Peyer's patch (tissue), 4 donors: Measurements from ENCODE around the gene PASK.

Experiments
- POLR2A ChIP-seq, 2 donors: fragments of 450-650 bp; IDR thresholded peaks; one replicate each; pipeline ENCODE4 v1.5.1; 2017; ENCODE audit warnings: antibody characterized with exemption in 2 of 2, mild to moderate bottlenecking in 2 of 2, moderate library complexity in 2 of 2
- TF ChIP-seq, protein P1 (sequence below), 6 experiments: fragments of 450-650 bp in 4 of 6; fragments of 200-600 bp in 2 of 6; sonication (generic) in 1 of 6; IDR thresholded peaks; one replicate each; pipeline ENCODE4 v1.5.1; 2017 to 2019; ENCODE audit warnings: antibody characterized with exemption in 6 of 6, mild to moderate bottlenecking in 3 of 6, moderate library complexity in 1 of 6

DNA sequence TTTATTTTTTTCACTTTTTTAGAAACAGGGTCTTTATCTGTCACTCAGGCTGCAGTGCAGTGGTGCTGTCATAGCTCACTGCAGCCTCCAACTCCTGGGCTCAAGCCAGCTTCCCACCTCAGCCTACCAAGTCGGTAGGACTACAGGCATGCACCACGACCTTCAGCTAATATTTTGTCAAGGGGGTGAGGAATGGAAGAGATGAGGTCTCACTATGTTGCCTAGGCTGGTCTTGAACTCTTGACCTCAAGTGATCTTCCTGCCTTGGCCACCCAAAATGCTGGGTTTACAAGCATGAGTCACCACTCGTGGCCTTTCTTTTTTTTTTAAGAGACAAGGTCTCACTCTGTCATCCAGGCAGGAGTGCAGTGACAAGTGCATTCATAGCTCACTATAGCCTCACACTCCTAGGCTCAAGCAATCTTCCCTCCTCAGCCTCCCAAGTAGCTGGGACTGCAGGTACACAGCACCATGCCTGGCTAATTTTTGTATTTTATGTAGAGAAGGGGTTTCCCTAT is 14.4 kb upstream of the PASK start:
- no peak for TF ChIP-seq POLR2A (IDR thresholded peaks at IDR 0.05)
- TF ChIP-seq, protein P1, sequence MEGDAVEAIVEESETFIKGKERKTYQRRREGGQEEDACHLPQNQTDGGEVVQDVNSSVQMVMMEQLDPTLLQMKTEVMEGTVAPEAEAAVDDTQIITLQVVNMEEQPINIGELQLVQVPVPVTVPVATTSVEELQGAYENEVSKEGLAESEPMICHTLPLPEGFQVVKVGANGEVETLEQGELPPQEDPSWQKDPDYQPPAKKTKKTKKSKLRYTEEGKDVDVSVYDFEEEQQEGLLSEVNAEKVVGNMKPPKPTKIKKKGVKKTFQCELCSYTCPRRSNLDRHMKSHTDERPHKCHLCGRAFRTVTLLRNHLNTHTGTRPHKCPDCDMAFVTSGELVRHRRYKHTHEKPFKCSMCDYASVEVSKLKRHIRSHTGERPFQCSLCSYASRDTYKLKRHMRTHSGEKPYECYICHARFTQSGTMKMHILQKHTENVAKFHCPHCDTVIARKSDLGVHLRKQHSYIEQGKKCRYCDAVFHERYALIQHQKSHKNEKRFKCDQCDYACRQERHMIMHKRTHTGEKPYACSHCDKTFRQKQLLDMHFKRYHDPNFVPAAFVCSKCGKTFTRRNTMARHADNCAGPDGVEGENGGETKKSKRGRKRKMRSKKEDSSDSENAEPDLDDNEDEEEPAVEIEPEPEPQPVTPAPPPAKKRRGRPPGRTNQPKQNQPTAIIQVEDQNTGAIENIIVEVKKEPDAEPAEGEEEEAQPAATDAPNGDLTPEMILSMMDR (IDR thresholded peaks at IDR 0.05) = no peak
